ENCODE results near the gene DGCR6L. TPM values are rescaled to one million over a fixed set of nuclear protein-coding genes. Genes with fewer than 3 reads are reported as not detected.
"Not testable (repeated sequence)": the region's sequence is repeated elsewhere in the genome, so short reads cannot be mapped to it uniquely, and the experiment has no call there.

Gene DGCR6L
- polyA plus RNA-seq, 1 donor = 77.0 TPM

- DNase-seq (ENCODE audit: low read depth) = not testable (repeated sequence)
Observed at GRCh38 chr22:20325996-20326395, 6.1 kb upstream of the DGCR6L start.

- DNase-seq (ENCODE audit: low read depth) = no peak
Observed at GRCh38 chr22:20324139-20324516, 4.3 kb upstream of the DGCR6L start.

DNA sequence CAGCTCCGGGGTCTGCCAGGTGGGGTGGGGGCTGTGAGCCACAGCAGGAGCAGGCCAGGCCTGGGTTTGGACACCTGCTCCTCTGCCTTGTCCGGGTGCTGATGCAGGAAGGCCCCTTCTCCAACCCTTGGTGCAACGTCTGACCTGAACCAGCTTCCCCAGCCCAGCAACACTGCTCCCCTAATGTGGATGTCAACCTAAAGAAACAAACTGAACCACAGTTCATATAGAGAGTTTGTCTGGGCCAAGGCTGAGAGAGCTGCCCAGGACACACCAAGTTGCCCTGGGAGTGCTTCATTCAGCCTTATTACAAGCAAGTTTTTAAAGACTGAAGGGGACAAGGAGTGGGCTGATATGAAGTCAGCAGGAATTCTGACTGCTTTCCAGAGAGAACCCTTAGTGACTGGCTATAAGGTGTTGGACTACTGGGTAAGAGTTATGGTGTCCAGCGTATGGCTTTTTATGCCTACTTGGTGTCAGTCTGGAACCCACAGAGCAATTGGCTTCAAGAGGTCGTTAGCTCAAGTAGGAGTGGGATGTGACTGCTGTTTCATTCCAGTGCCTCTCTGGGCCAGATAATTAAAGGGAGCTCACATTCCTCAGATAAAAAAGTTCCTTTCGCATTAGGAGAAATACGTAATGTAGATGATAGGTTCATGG lies 1.8 kb upstream of the DGCR6L start:
- DNase-seq (ENCODE audit: low read depth) = not testable (repeated sequence)

GRCh38 chr22:20320659-20321551 lies 1.0 kb upstream of the DGCR6L start:
- not testable (repeated sequence) for DNase-seq (ENCODE audit: low read depth)

DNA sequence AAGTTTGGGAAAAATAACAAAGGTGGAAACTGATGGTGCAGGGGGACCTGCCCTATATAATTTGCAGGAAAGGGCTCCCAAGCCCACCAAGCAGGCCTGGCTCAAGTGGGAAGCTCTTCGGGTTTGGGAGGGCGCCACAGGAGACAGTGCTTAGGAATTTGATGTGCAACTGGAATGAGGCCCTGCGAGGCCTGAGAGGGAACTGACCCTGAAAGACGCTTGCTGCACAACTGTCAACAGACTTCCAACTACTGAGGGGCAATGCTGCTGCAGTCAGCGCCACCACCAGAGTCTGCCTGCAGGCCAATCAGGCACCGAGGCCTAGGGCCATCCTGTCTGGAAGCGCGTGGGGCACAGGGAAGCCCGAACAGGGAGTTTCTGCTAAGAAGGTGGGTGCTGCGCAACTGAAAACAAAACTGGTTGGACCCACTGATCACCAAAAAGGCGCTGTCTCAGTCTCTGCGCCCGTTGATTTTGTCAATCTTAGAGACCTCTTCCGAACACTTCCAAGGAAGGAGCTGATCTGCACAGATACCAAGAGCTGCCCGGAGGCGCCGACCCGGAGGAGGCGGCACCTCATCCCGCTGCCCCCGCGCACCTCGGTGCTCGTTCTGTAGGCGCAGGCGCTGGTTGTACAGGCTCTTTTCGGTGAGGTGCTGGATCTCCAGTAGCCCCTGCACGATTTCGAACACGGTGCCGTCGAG lies 667 bp downstream of the DGCR6L start:
- DNase-seq (ENCODE audit: low read depth) = no peak

DNA sequence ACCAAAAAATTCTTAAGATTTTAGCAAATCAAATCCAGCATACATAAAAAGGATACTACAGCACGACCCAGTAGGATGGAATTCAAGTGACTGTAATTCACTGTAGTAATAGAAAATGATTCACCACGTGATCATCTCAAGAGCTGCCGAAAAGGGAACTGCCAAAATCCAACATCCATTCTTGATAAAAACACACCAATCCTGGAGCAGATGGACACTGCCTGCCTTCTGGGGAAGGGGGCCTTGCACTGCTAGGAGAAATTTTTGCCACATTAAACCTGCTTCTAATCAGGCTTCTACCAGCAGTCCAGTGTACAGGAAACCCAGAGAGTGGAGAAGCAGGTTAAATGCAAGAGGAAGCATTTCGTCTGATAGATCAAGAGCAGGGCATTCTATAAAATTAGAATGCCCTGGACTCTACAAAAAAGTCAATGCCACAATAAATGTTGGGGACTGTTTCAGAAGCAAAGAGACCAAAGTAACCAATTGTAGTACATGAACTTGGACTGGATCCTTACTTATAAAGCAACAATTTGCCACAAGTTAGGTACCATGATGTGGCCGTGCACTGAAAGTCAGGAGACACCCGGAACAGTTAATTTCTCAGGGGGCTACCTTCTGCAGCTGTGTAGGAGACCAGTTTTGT lies 1.7 kb downstream of the DGCR6L start:
- DNase-seq (ENCODE audit: low read depth) = not testable (repeated sequence)

DNA sequence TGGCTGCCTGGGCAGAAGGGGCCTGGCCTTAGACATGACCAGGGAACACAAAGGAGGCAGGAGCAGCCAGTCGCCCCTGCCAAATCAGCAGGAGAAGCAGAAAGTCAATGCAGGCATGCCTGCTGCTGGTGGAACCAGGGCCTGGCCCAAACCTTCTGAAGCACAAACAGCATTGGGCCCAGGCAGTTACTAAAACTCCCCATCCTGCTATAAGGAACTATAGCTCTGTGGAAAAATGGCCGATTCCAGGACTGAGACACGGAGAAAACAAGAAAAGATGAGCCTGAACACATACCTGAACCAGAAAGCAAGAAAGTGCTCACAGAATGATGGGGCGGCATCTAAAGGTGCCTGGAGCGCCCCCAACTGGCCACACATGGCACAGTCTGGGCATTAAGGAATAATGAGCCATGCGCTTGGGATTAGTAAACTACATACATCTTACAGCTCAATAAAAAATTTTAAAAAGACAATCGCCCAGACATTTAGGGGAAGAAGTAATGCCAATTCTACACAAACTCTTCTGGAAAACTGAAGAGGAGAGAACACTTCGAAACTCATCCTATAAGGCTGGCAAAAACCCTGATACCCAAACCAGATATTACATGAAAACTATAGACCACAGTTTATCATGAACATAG lies 2.3 kb downstream of the DGCR6L start:
- DNase-seq (ENCODE audit: low read depth) = not testable (repeated sequence)

- no peak for DNase-seq (ENCODE audit: low read depth)
Observed at GRCh38 chr22:20316844-20317401, 2.9 kb downstream of the DGCR6L start.

- no peak for DNase-seq (ENCODE audit: low read depth)
Observed at GRCh38 chr22:20316217-20316843, 3.5 kb downstream of the DGCR6L start.

GRCh38 chr22:20315337-20316216 lies 4.3 kb downstream of the DGCR6L start:
- DNase-seq (ENCODE audit: low read depth) = no peak

DNA sequence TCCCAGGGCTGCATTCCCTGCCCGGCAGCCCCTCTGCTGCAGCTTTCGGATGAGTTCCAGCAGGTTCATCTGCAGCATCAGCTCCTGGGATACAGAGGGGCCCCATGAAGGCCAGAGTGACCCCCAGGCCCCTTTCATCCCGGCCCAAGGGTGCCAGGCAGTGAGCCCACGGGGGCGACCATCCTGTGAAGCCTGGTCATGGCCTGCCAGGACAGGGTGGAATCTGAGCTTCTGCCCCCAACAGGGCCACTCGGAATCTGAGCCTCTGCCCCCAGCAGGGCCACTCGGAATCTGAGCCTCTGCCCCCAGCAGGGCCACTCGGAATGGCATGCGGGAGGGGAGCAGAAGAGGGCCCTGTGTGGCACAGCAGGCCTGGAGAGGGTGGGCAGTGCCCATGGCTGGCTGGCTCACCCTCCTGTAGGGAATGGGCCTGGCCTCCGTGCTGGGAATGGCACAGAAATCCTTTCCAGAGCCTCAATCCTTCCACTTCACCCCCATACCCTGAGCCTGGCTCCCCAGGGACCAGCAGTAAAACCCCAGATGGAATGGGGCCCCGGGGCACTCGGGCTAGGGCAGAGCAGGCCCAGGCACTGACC lies 5.0 kb downstream of the DGCR6L start:
- DNase-seq (ENCODE audit: low read depth) = not testable (repeated sequence)

DNA sequence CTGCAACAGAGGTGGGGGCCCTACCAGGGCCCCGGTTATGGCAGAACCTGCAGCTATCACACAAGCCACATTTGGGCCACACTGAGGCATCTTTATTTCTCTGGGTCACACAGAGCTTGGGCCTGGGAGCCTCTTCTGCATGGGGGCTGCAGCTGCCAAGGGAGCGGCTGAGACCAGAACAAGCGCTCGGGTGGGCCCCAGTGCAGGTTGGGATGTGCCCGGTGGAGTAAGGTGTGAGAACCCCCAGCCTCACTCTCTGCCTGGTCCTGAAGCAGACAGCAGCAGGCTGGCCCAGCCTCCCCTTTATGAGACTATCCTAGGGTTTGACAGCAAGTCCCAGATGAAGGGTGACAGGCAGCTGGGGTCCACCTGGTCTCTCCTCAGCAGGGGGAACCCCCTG lies 5.7 kb downstream of the DGCR6L start:
- DNase-seq (ENCODE audit: low read depth) = not testable (repeated sequence)

GRCh38 chr22:20313306-20314077 lies 6.4 kb downstream of the DGCR6L start:
- DNase-seq (ENCODE audit: low read depth) = not testable (repeated sequence)

GRCh38 chr22:20312396-20313191 lies 7.3 kb downstream of the DGCR6L start:
- DNase-seq (ENCODE audit: low read depth) = no peak

DNA sequence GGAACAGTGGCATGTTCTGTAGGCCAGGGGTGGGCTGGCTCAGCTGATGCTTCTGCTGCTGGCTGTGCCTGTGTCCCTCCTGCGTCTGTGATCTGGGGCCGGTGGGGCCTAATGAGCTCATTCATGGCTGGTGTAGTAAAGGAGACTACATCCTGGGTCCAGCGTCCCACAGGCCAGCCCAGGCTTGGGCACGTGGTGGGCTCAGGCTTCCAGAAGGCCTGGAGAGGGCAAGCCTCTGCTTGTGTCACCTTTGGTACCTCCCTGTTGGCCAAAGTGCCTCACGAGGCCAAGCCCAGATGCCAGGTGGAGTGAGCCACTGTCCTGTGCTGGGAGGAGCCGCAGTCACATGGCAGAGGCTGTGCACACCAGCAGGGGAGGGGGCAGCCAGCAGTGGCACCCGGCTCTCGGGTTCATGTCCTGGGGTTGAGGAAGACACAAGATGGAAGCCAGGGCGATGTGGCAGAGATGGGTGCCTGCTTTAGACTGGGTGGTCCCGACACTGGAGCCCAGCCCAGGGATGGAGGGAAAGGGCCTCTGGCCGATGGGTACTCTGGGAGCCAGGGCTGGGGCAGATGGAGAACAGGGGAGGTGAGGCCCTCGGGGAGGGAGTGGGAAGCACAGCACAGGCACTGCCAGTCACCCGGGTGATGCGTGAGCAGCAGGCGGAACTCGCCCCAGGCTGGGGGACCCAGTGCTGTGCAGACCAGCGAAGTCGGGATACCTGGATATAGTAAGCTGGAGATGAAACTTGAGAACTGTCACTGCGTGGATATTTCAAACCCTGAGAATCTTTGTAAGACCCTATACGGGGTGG lies 8.4 kb downstream of the DGCR6L start:
- not testable (repeated sequence) for DNase-seq (ENCODE audit: low read depth)

GRCh38 chr22:20310773-20311172 lies 9.1 kb downstream of the DGCR6L start:
- not testable (repeated sequence) for DNase-seq (ENCODE audit: low read depth)

DNA sequence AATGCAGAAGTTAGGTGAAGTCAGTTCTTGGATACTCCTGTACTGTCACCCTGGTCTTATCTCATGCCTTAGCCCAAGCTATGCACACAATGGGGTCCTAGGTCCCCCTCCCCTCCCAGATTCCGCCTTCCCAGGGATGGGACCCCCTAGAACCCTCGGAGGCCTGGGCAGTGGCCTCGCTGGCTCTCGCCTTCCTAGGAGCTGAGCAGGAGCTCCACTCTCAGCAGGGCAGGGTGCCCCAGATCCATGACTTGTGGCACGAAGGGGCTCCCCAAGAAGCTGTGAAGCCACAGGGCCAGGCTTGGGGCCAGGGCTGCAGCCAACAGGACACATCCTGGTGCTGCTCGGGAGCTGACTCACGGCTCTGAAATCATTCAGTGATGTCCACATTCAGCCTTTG lies 9.7 kb downstream of the DGCR6L start:
- not testable (repeated sequence) for DNase-seq (ENCODE audit: low read depth)

Measured in forelimb muscle (tissue), 1 donor.